ENCODE results near the gene AATK.
"Not testable (repeated sequence)": the region's sequence is repeated elsewhere in the genome, so short reads cannot be mapped to it uniquely, and the experiment has no call there.

AATK gene

GRCh38 chr17:81084680-81085419 lies 81.2 kb downstream of the AATK start:
- FAIRE-seq, result no peak
- TF ChIP-seq POLR2A (IDR thresholded peaks at IDR 0.05; ENCODE audit: low read depth, low read length) (no peak), POLR2AphosphoS5 (IDR thresholded peaks at IDR 0.05; ENCODE audit: low read depth, low read length) (no peak), TAF1 (IDR thresholded peaks at IDR 0.05; ENCODE audit: borderline replicate concordance, low read depth, low read length) (no peak)
- DNase-seq (ENCODE audit: insufficient read length), result no peak

- FAIRE-seq (no peak), DNase-seq (ENCODE audit: insufficient read length) (no peak)
- TF ChIP-seq POLR2A (IDR thresholded peaks at IDR 0.05; ENCODE audit: low read depth, low read length) (no peak), POLR2AphosphoS5 (IDR thresholded peaks at IDR 0.05; ENCODE audit: low read depth, low read length) (no peak), TAF1 (IDR thresholded peaks at IDR 0.05; ENCODE audit: borderline replicate concordance, low read depth, low read length) (no peak)
Observed at GRCh38 chr17:81083125-81083765, 82.8 kb downstream of the AATK start.

GRCh38 chr17:81082177-81083073 lies 83.6 kb downstream of the AATK start:
- TF ChIP-seq POLR2AphosphoS5 (IDR thresholded peaks at IDR 0.05; ENCODE audit: low read depth, low read length) (no peak), TAF1 (IDR thresholded peaks at IDR 0.05; ENCODE audit: borderline replicate concordance, low read depth, low read length) (no peak), POLR2A (IDR thresholded peaks at IDR 0.05; ENCODE audit: low read depth, low read length) (no peak)
- no peak for FAIRE-seq
- DNase-seq (ENCODE audit: insufficient read length), result no peak

- FAIRE-seq (no peak), DNase-seq (ENCODE audit: insufficient read length) (no peak)
- TF ChIP-seq TAF1 (IDR thresholded peaks at IDR 0.05; ENCODE audit: borderline replicate concordance, low read depth, low read length) (no peak), POLR2AphosphoS5 (IDR thresholded peaks at IDR 0.05; ENCODE audit: low read depth, low read length) (no peak), POLR2A (IDR thresholded peaks at IDR 0.05; ENCODE audit: low read depth, low read length) (no peak)
Observed at GRCh38 chr17:81081222-81082176, 84.5 kb downstream of the AATK start.

GRCh38 chr17:81080019-81080418 lies 86.0 kb downstream of the AATK start:
- no peak for FAIRE-seq
- no peak for DNase-seq (ENCODE audit: insufficient read length)
- no peak for TF ChIP-seq POLR2A (IDR thresholded peaks at IDR 0.05; ENCODE audit: low read depth, low read length)
- no peak for TF ChIP-seq TAF1 (IDR thresholded peaks at IDR 0.05; ENCODE audit: borderline replicate concordance, low read depth, low read length)
- no peak for TF ChIP-seq POLR2AphosphoS5 (IDR thresholded peaks at IDR 0.05; ENCODE audit: low read depth, low read length)

GRCh38 chr17:81078026-81078913 lies 87.8 kb downstream of the AATK start:
- FAIRE-seq; DNase-seq (ENCODE audit: insufficient read length): not testable (repeated sequence)

GRCh38 chr17:81076141-81076679 lies 89.8 kb downstream of the AATK start:
- TF ChIP-seq POLR2AphosphoS5 (IDR thresholded peaks at IDR 0.05; ENCODE audit: low read depth, low read length), result no peak
- TF ChIP-seq TAF1 (IDR thresholded peaks at IDR 0.05; ENCODE audit: borderline replicate concordance, low read depth, low read length), result no peak
- TF ChIP-seq POLR2A (IDR thresholded peaks at IDR 0.05; ENCODE audit: low read depth, low read length), result no peak
- FAIRE-seq (no peak), DNase-seq (ENCODE audit: insufficient read length) (no peak)

GRCh38 chr17:81075307-81075706 lies 90.7 kb downstream of the AATK start:
- no peak for FAIRE-seq
- no peak for DNase-seq (ENCODE audit: insufficient read length)
- no peak for TF ChIP-seq POLR2A (IDR thresholded peaks at IDR 0.05; ENCODE audit: low read depth, low read length)
- TF ChIP-seq POLR2AphosphoS5 (IDR thresholded peaks at IDR 0.05; ENCODE audit: low read depth, low read length), result no peak
- TF ChIP-seq TAF1 (IDR thresholded peaks at IDR 0.05; ENCODE audit: borderline replicate concordance, low read depth, low read length), result no peak

- FAIRE-seq (no peak), DNase-seq (ENCODE audit: insufficient read length) (no peak)
- TF ChIP-seq POLR2AphosphoS5 (IDR thresholded peaks at IDR 0.05; ENCODE audit: low read depth, low read length) (no peak), TAF1 (IDR thresholded peaks at IDR 0.05; ENCODE audit: borderline replicate concordance, low read depth, low read length) (no peak), POLR2A (IDR thresholded peaks at IDR 0.05; ENCODE audit: low read depth, low read length) (no peak)
Observed at GRCh38 chr17:81074875-81075274, 91.1 kb downstream of the AATK start.
